KOPT-K1 (cell line): ENCODE results near the gene IQUB.
A peak's percentile ranks its signal among the peaks of the same experiment; 100 is the strongest.

Source experiments
- H3K27ac ChIP-seq: fragments of 200-600 bp; sonication (generic); 2 replicates; pipeline ENCODE4 v1.5.1; 2016; ENCODE audit warnings: antibody characterized with exemption, mild to moderate bottlenecking, low read depth, low read length; ENCODE audit not compliant: poor library complexity, severe bottlenecking
- H3K36me3 ChIP-seq: fragments of 200-600 bp; sonication (generic); 2 replicates; pipeline ENCODE4 v1.5.1; 2017; ENCODE audit warnings: antibody characterized with exemption, mild to moderate bottlenecking, low read length, moderate library complexity; ENCODE audit not compliant: insufficient read depth
- H3K9me3 ChIP-seq: fragments of 200-600 bp; sonication (generic); 2 replicates; pipeline ENCODE4 v1.5.1; 2017; ENCODE audit warnings: antibody characterized with exemption, low read length, mild to moderate bottlenecking; ENCODE audit not compliant: insufficient read depth, poor library complexity, severe bottlenecking

Gene IQUB

GRCh38 chr7:123534383-123535260, at the start of gene IQUB:
Gene IQUB (minus strand): TSS chr7:123534595. CDS start chr7:123512340, 22,255 bp downstream.
- Histone ChIP-seq H3K27ac (peak within 1 kb of the TSS; percentile 58), H3K9me3 (no peaks in the 10 kb centered on the region), H3K36me3 (no peaks in the 10 kb centered on the region)

- Histone ChIP-seq H3K9me3 (no peaks in the 10 kb centered on the region), H3K36me3 (no peaks in the 10 kb centered on the region), H3K27ac (no peak overlapping the region)
These were observed 49.4 kb upstream of the IQUB start for GRCh38 chr7:123583821-123584220.

- Histone ChIP-seq H3K36me3 (no peaks in the 10 kb centered on the region), H3K9me3 (no peaks in the 10 kb centered on the region), H3K27ac (no peak overlapping the region)
These were observed 46.7 kb upstream of the IQUB start for GRCh38 chr7:123581162-123581459.

GRCh38 chr7:123580406-123581161, 46.2 kb upstream of the IQUB start:
- Histone ChIP-seq H3K9me3 (no peaks in the 10 kb centered on the region), H3K27ac (no peak overlapping the region), H3K36me3 (no peaks in the 10 kb centered on the region)

- no peaks in the 10 kb centered on the region for H3K36me3 ChIP-seq
- H3K27ac ChIP-seq, result no peak overlapping the region
These were observed 45.0 kb upstream of the IQUB start for GRCh38 chr7:123579416-123579815.

GRCh38 chr7:123573896-123574467, 39.6 kb upstream of the IQUB start:
- H3K9me3 ChIP-seq, result no peaks in the 10 kb centered on the region
- H3K27ac ChIP-seq, result no peak overlapping the region
- no peaks in the 10 kb centered on the region for H3K36me3 ChIP-seq

More at GRCh38 chr7:123579416-123579815, 45.0 kb upstream of the IQUB start:
- no peaks in the 10 kb centered on the region for H3K9me3 ChIP-seq

- no peaks in the 10 kb centered on the region for H3K36me3 ChIP-seq
- H3K9me3 ChIP-seq, result no peaks in the 10 kb centered on the region
- no peak overlapping the region for H3K27ac ChIP-seq
These were observed 38.9 kb upstream of the IQUB start for GRCh38 chr7:123573341-123573740.

GRCh38 chr7:123571684-123572083, 37.3 kb upstream of the IQUB start:
- no peaks in the 10 kb centered on the region for H3K9me3 ChIP-seq
- H3K36me3 ChIP-seq, result no peaks in the 10 kb centered on the region
- no peak overlapping the region for H3K27ac ChIP-seq

GRCh38 chr7:123571187-123571586, 36.8 kb upstream of the IQUB start:
- H3K36me3 ChIP-seq, result no peaks in the 10 kb centered on the region
- H3K27ac ChIP-seq, result no peak overlapping the region
- no peaks in the 10 kb centered on the region for H3K9me3 ChIP-seq

- Histone ChIP-seq H3K27ac (no peak overlapping the region), H3K9me3 (no peaks in the 10 kb centered on the region), H3K36me3 (no peaks in the 10 kb centered on the region)
These were observed 36.2 kb upstream of the IQUB start for GRCh38 chr7:123570390-123571182.

GRCh38 chr7:123569352-123570010, 35.1 kb upstream of the IQUB start:
- Histone ChIP-seq H3K27ac (no peak overlapping the region), H3K9me3 (no peaks in the 10 kb centered on the region), H3K36me3 (no peaks in the 10 kb centered on the region)

- H3K36me3 ChIP-seq, result no peaks in the 10 kb centered on the region
- no peaks in the 10 kb centered on the region for H3K9me3 ChIP-seq
- peak overlapping the region; percentile 33 for H3K27ac ChIP-seq
These were observed 27.7 kb upstream of the IQUB start for GRCh38 chr7:123562121-123562520.

GRCh38 chr7:123558289-123558874, 24.0 kb upstream of the IQUB start:
- H3K9me3 ChIP-seq, result no peaks in the 10 kb centered on the region
- peaks cover 13% of the 10 kb centered on the region for H3K36me3 ChIP-seq
- peak overlapping the region; percentile 77 for H3K27ac ChIP-seq
